ENCODE measurements around the gene LIMCH1.

Gene LIMCH1

DNA sequence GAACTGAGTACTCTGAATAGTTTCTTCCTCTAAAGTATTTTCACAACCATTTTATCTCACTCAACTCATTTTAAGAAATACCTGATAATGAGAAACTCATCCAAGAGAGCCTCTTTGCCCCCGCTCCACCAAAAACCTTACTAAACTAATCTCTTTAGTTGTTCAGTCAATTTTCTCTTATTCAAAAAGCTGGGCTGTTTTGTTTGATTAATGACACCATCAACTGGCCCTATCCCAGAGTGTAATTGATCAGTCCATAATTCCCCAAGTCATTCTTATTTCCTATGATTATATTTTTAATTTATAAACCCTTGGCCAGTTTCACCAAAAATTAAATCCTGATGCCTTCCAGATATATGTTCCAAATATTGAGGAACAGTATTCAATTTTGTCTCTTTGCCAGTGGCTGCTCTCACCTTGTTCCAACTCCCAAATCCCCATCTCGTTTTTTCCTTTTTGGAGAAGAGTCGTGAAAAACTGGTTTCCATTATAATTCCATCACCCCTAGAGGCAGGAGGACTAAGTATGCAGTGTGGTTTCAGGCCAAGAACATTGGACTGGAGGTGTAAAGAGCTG, 10.4 kb downstream of the LIMCH1 start:
- no peak for TF ChIP-seq CTCF (IDR thresholded peaks at IDR 0.05)
- Histone ChIP-seq H3K4me3 (no peak overlapping the region), H3K27ac (no peak overlapping the region)
- no peak for DNase-seq (ENCODE audit: low spot score)

DNA sequence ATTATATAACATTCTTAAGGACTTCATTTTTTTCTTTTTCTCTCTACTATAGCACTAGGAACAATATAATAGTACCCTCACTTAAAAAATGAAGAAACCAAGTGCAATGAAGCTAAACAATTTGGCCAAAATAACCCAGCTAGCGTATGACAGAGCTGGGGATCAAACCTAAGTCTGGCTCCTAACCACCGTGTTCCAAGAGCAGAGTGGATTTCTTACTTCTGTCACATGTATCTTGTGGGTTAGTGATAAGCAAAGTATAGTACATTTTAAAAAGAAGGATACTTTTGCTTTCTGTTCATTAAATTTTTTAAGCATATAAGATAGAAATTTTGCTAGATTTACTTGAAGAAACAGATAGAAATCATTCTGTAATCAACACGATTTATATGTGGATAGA, 11.5 kb downstream of the LIMCH1 start:
- Histone ChIP-seq H3K27ac (no peak overlapping the region), H3K4me3 (no peak overlapping the region)
- DNase-seq (ENCODE audit: low spot score) = no peak
- TF ChIP-seq CTCF (IDR thresholded peaks at IDR 0.05) = no peak

GRCh38 chr4:41550308-41550707, 12.4 kb downstream of the LIMCH1 start:
- TF ChIP-seq CTCF (IDR thresholded peaks at IDR 0.05) = no peak
- Histone ChIP-seq H3K4me3 (no peak overlapping the region), H3K27ac (no peak overlapping the region)
- DNase-seq (ENCODE audit: low spot score) = no peak

DNA sequence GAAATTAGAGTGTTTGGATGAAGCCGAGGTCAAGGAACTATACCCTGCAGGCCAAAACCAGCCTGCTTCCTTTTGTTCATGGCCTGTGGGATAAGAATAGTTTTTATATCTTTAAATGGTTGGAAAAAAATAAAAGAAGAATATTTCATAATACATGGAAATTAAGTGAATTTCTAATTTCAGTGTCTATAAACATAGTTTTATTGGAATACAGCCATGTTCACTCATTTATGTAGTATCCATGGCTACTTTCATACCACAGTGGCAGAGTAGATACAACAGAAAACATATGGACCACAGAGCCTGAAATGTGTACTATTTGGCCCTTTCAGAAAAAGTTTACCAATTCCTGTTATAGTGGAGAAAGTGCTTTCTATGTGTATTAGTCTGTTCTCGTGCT, 13.6 kb downstream of the LIMCH1 start:
- no peak for TF ChIP-seq CTCF (IDR thresholded peaks at IDR 0.05)
- DNase-seq (ENCODE audit: low spot score) = no peak
- peak overlapping the region in 1 of 2 donors; percentile 4 for H3K27ac ChIP-seq
- H3K4me3 ChIP-seq = no peak overlapping the region

- no peak for TF ChIP-seq CTCF (IDR thresholded peaks at IDR 0.05)
- DNase-seq (ENCODE audit: low spot score) = no peak
- H3K27ac ChIP-seq = no peak overlapping the region
- no peak overlapping the region for H3K4me3 ChIP-seq
These were observed 16.9 kb downstream of the LIMCH1 start for GRCh38 chr4:41554905-41555304.

GRCh38 chr4:41556526-41556925, 18.6 kb downstream of the LIMCH1 start:
- H3K4me3 ChIP-seq = no peak overlapping the region
- no peak for DNase-seq (ENCODE audit: low spot score)
- H3K27ac ChIP-seq = no peak overlapping the region
- TF ChIP-seq CTCF (IDR thresholded peaks at IDR 0.05) = no peak

DNA sequence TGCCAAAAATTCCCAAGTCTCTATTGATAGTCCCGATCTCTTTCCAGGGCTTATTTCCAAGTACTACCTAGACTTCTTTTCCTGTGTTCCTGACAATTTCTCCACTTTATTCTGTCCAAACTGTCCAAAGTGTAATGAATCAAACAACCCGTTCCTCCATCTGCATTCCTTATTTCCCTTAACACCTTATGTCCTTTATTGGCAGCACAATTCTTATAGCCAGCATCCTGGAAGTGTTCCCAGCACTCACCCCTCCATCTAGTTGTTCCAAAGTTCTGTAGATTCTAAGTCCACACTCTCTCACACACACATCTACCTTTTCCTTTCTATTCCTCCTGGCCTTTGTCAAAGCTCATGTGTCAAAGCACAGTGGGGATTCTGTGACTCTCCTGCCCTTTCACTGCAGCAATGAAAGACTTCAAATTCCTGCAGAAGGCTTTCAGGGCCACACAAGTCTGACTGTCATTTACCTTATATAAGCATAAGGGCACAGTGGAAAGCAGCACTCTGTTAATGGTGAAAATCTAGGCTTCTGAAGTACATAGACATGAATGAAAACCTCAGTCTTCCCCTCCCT, 22.1 kb downstream of the LIMCH1 start:
- no peak for DNase-seq (ENCODE audit: low spot score)
- no peak for TF ChIP-seq CTCF (IDR thresholded peaks at IDR 0.05)
- no peak overlapping the region for H3K27ac ChIP-seq
- H3K4me3 ChIP-seq = no peak overlapping the region
